ENCODE data around the gene GABRR1. TPM values are rescaled to one million over a fixed set of nuclear protein-coding genes. Genes with fewer than 3 reads are reported as not detected.
"Not testable (repeated sequence)": the region's sequence is repeated elsewhere in the genome, so short reads cannot be mapped to it uniquely, and the experiment has no call there.

GABRR1 gene
- polyA plus RNA-seq, 3 donors = 1.2 to 1.6 (median 1.3) TPM

DNA sequence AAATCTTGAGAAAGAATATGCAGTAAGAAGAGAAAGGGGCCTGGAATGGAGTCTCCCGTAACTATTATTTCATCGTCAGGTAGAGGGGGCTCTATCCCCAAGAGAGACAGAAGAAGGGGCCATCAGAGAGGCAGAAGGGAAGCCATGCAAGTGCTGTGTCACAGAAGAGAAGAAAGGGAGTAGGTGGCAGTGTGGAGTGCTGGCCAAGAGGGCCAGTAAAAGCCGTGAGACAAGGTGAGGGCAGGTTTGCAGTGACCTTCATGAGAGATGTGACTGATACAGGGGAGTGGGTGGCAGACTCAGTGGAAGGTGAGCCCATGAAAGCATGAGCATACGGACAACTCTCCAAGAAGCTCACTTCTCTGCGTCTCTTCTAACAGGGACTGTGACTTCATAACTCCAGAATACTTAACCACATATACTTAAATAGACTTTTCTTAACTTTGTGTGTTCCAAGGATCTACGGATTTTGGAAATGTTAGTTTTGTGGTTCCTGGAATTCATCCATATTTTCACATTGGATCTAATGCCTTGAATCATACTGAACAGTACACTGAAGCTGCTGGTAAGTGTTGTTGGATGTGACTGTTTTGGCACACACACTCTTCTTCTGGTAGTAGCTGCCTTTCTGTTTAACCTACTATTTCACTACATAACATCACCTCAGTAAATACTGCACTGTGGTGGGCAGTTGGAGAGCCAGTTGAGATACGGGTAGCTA is 55.7 kb downstream of the GABRR1 start:
- DNase-seq = no peak

DNA sequence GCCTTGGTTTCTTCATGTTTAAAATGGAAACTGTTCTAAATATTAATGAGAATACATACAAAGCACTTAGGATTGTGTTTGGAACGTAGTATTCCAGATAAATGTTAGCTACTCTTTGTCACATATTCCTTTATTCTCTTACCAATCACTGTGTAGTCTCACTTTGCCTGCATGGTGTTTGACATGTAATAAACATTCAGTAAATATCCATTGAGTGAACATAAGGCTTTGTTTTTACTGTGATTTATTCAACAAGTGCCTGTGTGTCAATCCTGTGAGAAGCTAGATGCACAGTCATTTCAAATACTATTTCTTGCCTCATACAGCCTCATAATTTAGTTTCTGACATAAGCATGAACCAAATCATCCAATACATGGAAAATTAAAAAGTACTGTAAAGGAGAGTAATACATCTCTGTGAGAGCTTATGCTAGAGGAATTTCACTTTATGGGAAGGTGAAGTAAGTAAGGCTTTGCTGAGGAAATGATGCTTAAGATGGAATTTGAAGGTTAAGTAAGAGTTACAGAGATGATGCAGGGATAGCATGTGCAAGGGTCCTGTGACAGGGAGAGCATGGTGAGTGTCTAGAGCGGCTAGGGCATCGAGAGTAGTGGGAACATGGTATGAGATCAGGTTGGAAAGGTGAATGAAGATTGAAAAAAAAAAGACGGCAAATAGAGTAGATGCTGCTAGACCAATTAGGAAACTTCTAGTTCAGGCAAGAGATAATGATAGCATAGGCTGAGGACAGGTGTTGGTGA is 56.6 kb downstream of the GABRR1 start:
- DNase-seq = no peak

DNA sequence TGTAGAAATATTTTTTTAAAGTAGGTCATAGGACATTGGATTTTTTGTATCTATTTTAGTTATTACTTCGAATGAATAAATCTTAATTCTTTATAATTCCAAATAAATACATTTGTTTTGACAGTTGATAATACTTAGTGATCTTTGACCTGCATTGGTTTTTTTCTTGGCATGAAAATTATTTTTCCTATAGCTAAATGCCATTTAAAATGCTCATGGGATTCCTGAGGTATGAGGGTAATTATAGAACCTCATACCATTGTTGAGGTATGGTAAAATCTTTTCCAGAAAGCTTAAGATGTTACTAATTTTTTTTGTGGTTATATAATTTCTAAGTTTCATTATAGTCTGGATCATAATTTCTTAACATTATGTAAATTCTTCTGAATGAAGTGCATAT is 63.0 kb downstream of the GABRR1 start:
- DNase-seq = no peak

DNA sequence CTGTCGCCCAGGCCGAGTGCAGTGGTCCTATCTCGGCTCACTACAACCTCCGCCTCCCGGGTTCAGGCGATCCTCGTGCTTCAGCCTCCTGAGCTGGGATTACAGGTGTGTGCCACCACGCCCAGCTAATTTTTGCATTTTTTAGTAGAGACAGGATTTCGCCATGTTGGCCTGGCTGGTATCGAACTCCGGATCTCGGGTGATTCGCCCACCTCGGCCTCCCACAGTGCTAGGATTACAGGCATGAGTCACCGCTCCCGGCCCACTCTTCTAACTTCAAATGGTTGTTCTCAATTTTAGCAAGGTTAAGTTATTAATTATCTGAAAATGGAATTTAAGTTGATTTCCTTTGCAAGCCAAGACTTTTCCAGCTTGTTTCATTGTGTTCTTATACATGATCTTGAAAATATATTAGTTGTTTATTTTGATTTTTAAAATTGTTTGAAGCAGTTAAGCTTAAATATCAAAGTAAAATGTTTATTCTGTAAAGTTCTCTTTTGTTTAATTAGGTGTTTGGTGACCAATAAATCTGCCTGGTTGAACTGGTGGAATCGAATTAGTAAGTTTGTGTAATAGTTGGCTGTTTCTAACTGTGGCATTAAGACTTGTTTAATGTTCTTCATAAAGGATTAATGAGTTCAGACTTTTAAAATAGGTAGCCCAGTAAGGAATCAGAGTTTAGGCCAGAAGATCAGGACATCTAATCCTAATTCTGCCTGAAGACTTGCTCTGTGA is 69.0 kb downstream of the GABRR1 start:
- no peak for DNase-seq

DNA sequence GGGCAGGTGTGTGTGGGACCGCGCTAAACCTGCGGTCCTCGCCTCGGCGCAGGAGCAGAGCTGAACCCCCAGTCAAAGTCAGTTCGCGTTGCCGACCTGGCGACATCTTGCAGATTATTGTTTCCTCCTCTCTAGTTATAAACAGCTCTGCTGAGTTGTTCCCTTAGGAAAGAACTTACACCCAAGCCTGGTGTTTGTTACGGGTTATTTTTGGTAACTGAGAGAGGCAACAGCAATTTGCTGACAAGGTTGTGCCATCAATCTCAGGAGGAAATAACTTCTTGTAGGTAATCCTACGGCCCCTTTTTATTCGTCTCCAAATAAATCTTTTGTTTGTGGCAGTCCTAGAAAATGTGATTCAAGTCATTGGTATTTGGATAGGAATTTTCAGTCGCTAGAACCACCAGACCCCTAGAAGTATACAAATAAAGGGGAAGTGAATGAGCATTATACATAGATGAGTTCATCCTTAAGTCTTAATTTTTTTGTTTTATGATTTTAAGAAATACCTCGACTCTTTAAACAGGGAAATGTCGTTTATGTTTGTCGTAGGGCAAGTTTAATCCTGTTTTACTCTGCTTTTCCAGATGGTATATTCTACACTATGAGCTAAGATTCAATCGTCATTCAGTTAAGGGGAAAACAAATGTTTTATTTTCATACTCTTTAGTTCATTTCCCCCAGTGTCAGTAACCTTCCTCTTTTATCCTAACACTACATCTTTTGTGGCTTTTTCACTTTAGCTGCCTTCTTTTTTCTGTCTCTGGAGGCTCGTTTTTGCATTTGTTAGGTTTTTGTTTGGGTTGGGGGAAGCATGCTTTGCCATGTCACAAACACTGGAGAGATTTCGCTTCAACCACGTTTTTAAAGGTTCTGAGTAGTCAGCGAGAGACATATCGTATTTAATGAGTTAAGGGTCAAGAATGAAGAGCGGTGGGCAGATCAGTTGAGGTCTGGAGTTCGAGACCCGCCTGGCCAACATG is 70.1 kb downstream of the GABRR1 start:
- DNase-seq = peak; percentile 53

DNA sequence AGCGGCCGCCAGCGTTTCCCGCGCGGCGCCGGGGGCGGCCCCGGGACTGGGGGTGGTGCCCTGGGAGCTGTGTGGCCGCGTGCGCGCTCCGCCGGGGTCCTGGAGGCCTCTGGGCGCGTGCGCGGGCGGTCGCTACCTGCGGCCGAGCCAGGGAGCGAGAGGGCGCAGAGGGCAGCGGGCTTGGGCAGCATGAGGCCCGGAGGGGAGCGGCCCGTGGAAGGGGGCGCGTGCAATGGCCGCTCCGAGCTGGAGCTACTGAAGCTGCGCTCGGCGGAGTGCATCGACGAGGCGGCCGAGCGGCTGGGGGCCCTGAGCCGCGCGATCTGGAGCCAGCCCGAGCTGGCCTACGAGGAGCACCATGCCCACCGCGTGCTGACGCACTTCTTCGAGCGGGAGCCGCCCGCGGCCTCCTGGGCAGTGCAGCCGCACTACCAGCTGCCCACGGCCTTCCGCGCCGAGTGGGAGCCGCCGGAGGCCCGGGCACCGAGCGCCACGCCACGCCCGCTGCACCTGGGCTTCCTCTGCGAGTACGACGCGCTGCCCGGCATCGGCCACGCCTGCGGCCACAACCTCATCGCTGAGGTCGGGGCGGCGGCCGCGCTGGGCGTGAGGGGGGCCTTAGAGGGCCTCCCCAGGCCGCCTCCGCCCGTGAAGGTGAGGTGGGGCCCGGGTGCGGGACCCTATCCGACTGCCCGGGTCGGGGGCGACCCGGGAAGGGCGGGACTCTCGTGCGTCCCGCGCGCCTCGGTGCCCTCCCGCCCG is 71.0 kb downstream of the GABRR1 start, which contains the start of gene PM20D2:
Gene PM20D2, plus strand, starts transcription at position 100 of the 762 bp plus-strand sequence. Its CDS starts 90 bp downstream, at position 190.
- DNase-seq = peak; percentile 75

- peak; percentile 30 for DNase-seq
Observed at GRCh38 chr6:89145091-89145955, 71.8 kb downstream of the GABRR1 start.

DNA sequence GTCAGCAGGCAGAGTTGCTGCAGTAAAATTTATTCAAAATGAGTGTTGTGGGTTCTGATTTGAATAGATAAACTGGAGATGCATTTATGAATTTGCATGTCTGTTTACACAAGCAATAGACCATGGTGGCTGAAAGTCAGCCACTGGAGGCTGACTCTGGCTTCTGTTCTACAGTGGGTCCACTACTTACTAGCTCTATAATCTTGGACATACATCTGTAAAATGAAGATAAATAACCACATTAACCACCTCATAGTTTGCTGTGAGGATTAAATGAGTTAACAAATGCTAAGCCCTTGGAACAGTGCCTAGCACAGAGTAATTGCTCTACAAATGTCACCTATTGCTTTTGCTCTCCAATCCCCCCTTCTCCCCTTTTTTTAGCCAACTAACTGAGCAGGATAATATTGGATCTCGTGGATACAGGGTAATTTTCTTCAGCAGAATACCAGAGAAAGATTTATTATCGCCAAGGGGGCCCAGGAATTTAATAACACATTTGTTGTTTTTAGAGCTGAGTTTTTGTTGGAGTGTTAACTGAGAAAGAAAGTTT is 72.7 kb downstream of the GABRR1 start:
- DNase-seq = peak; percentile 42

- no peak for DNase-seq
Observed at GRCh38 chr6:89140347-89141156, 76.6 kb downstream of the GABRR1 start.

DNA sequence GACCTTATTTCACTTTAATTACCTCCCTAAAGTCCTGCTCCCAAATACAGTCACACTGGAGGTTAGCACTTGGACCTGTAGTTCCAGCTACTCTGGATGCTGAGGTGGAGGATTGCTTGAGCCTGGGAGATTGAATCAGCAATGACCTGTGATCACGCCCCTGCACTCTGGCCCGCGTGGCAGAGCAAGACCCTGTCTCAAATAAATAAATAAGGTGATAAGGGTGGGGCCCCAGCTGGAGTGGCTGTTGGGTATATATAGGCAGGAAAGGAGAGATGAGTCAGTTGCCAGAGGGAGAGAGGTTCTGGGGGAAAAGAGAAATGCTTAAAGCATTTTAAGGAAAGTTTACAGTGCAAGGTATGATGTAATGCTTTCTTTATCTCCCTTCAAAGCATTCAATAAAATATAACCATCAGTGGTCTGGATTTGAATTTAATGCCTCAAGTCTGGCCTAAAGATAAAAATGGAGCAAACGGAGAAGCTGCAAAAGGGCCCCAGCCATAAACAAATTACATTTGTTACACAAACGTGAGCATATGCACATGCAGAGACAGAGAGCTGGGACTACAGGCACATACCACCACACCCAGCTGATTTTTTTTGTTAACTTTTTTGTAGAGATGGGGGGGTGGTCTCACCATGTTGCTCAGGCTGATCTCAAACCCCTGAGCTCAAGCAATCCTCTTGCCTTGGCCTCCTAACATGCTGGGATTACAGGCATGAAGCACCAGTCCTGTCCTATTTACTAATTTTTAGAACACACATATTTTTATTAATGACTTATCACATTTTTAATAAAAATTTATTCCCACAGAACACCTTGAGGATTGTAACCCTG is 77.4 kb downstream of the GABRR1 start:
- no peak for DNase-seq

- no peak for DNase-seq
Observed at GRCh38 chr6:89138173-89138572, 79.0 kb downstream of the GABRR1 start.

DNA sequence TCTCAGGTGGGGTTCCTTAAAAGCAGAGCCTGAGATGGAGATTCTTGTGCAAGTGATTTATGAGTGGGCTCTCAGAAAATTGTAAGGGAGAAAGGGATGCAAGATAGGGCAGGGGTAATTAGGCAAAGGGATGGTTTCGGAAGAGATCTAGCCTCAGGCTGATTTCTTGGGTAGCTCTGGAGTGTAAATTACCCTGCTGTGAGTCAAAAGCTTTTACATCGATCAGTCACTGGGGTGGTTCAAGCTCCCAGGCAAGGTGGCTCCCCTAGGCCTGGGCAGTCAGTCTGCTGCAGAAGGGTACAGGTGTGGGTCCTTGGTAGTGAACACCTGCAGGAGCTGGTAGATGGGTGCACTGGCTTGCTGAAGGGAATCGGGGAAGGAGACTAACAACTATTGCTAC is 82.4 kb downstream of the GABRR1 start:
- DNase-seq = no peak

- no peak for DNase-seq
Observed at GRCh38 chr6:89133981-89134380, 83.2 kb downstream of the GABRR1 start.

- DNase-seq = no peak
Observed at GRCh38 chr6:89132057-89132456, 85.1 kb downstream of the GABRR1 start.

- no peak for DNase-seq
Observed at GRCh38 chr6:89131599-89131998, 85.6 kb downstream of the GABRR1 start.

GRCh38 chr6:89128256-89128671 is 88.9 kb downstream of the GABRR1 start:
- not testable (repeated sequence) for DNase-seq
